CD4-positive, alpha-beta T cell (primary cell): ENCODE results near the gene ASTN2. TPM values are rescaled to one million over a fixed set of nuclear protein-coding genes. Genes with fewer than 3 reads are reported as not detected.

Experiments
- ATAC-seq: fragments of 200-7000 bp; cut with Tn5 transposase; one replicate; pipeline ENCODE4 v1.10.0; 2022; ENCODE audit warnings: mild to moderate bottlenecking; ENCODE audit not compliant: poor library complexity
- CTCF ChIA-PET: fragments of 350-600 bp; sonication (Branson Sonifier 250); formaldehyde crosslinking; loops from one replicate; lab custom pipeline; 2021; ENCODE audit warnings: antibody characterized with exemption, inconsistent platforms; lab: Charles Lee
- POLR2A ChIA-PET: fragments of 350-600 bp; sonication (Branson Sonifier 250); formaldehyde crosslinking; loops from one replicate; lab custom pipeline; 2021; ENCODE audit warnings: antibody characterized with exemption, inconsistent platforms; lab: Charles Lee
- DNase-seq, 14 experiments: peaks; one replicate each; pipeline ENCODE4 v3.0.0-alpha.2; 2013 to 2020; ENCODE audit warnings: mixed read lengths in 2 of 14
- H3K27ac ChIP-seq, 2 donors: one replicate each; pipeline versions ENCODE4 v1.5.1 to v1.7.0; 2013; ENCODE audit warnings: low read length in 2 of 2, low read depth in 1 of 2, mild to moderate bottlenecking in 1 of 2
- H3K27me3 ChIP-seq, 2 experiments: 1 replicate in 1 of 2; 2 replicates in 1 of 2; pipeline versions ENCODE4 v1.6.1 to v1.7.0; 2013; ENCODE audit warnings: low read length in 2 of 2, control low read depth in 1 of 2, mild to moderate bottlenecking in 1 of 2, moderate library complexity in 1 of 2; ENCODE audit not compliant: insufficient read depth in 2 of 2, control insufficient read depth in 1 of 2
- H3K36me3 ChIP-seq: one replicate; pipeline ENCODE4 v1.6.1; 2013; ENCODE audit warnings: low read length, control low read depth; ENCODE audit not compliant: insufficient read depth
- H3K4me1 ChIP-seq: one replicate; pipeline ENCODE4 v1.6.1; 2013; ENCODE audit warnings: low read length, control low read depth; ENCODE audit not compliant: insufficient read depth
- H3K4me3 ChIP-seq: one replicate; pipeline ENCODE4 v1.5.1; 2013; ENCODE audit warnings: mild to moderate bottlenecking, low read length, moderate library complexity
- H3K9me3 ChIP-seq, 2 experiments: 1 replicate in 1 of 2; 2 replicates in 1 of 2; pipeline versions ENCODE4 v1.6.1 to v1.7.0; 2013; ENCODE audit warnings: low read length in 2 of 2, mild to moderate bottlenecking in 2 of 2, control low read depth in 1 of 2, moderate library complexity in 1 of 2; ENCODE audit not compliant: control insufficient read depth in 1 of 2, insufficient read depth in 1 of 2
- H3K27ac Mint-ChIP-seq: one replicate; pipeline ENCODE4 v1.8.0; 2020; ENCODE audit warnings: mixed read lengths
- H3K27me3 Mint-ChIP-seq: one replicate; pipeline ENCODE4 v1.8.0; 2021; ENCODE audit warnings: mixed read lengths
- H3K36me3 Mint-ChIP-seq: one replicate; pipeline ENCODE4 v1.8.0; 2021; ENCODE audit warnings: low read depth, mixed read lengths
- H3K4me1 Mint-ChIP-seq: one replicate; pipeline ENCODE4 v1.8.0; 2021; ENCODE audit warnings: low read depth, mixed read lengths
- H3K4me3 Mint-ChIP-seq: one replicate; pipeline ENCODE4 v1.8.0; 2020; ENCODE audit warnings: mild to moderate bottlenecking, mixed read lengths
- H3K9me3 Mint-ChIP-seq: one replicate; pipeline ENCODE4 v1.8.0; 2020; ENCODE audit warnings: mixed read lengths
- CTCF ChIP-seq: fragments of 200-600 bp; IDR thresholded peaks from one replicate; pipeline ENCODE4 v1.8.0; 2022; ENCODE audit warnings: antibody characterized with exemption, mild to moderate bottlenecking
- intact Hi-C, 2 experiments: fragments of 100-400 bp; cut with DNase I in 1 of 2; cut with micrococcal nuclease in 1 of 2; formaldehyde crosslinking; loops; one replicate each; pipeline versions ENCODE4 v1.15.1 to v1.9.0; 2023 to 2025; cut with DNase I, micrococcal nuclease
- total RNA-seq, 174 experiments: library from RNA in 2 of 174; stranded (reverse) in 2 of 174; gene quantifications; one replicate each; pipeline ENCODE4 v1.2.3 and lab custom pipeline; 2021 to 2026

Gene ASTN2
- total RNA-seq, 2 experiments from 2014 or later = 2.3 to 2.4 TPM

- DNase-seq (no peak), ATAC-seq (no peak)
- ChIA-PET CTCF (no interaction called here), POLR2A (no interaction called here)
- Histone ChIP-seq H3K4me1 (no peaks in the 10 kb centered on the region), H3K27ac (no peak overlapping the region), H3K36me3 (no peaks in the 10 kb centered on the region), H3K9me3 (no peaks in the 10 kb centered on the region), H3K4me3 (no peak overlapping the region), H3K27me3 (no peaks in the 10 kb centered on the region)
- Mint-ChIP-seq H3K9me3 (peaks cover 4% of the 10 kb centered on the region), H3K27ac (no peak overlapping the region), H3K4me1 (no peaks in the 10 kb centered on the region), H3K36me3 (no peaks in the 10 kb centered on the region), H3K27me3 (no peaks in the 10 kb centered on the region), H3K4me3 (no peak overlapping the region)
- intact Hi-C loops = no loop called here
- no peak for TF ChIP-seq CTCF
Observed at GRCh38 chr9:117448066-117448465, 33.2 kb upstream of the ASTN2 start.

- Mint-ChIP-seq H3K27ac (no peak overlapping the region), H3K4me3 (no peak overlapping the region), H3K36me3 (no peaks in the 10 kb centered on the region), H3K9me3 (peaks cover 7% of the 10 kb centered on the region), H3K27me3 (no peaks in the 10 kb centered on the region), H3K4me1 (no peaks in the 10 kb centered on the region)
- Histone ChIP-seq H3K27me3 (no peaks in the 10 kb centered on the region), H3K36me3 (no peaks in the 10 kb centered on the region), H3K4me3 (no peak overlapping the region), H3K9me3 (no peaks in the 10 kb centered on the region), H3K4me1 (no peaks in the 10 kb centered on the region), H3K27ac (no peak overlapping the region)
- DNase-seq (no peak), ATAC-seq (no peak)
- CTCF ChIA-PET = no interaction called here
- POLR2A ChIA-PET = no interaction called here
- no peak for TF ChIP-seq CTCF
- intact Hi-C loops = no loop called here
Observed at GRCh38 chr9:117445631-117446030, 30.8 kb upstream of the ASTN2 start.

GRCh38 chr9:117444501-117444900 is 29.6 kb upstream of the ASTN2 start:
- H3K4me1 ChIP-seq = no peaks in the 10 kb centered on the region
- H3K27me3 ChIP-seq = no peaks in the 10 kb centered on the region
- CTCF ChIA-PET = no interaction called here
- Mint-ChIP-seq H3K36me3 (no peaks in the 10 kb centered on the region), H3K27me3 (no peaks in the 10 kb centered on the region), H3K4me1 (no peaks in the 10 kb centered on the region), H3K4me3 (no peak overlapping the region), H3K9me3 (peaks cover 8% of the 10 kb centered on the region), H3K27ac (no peak overlapping the region)
- no peaks in the 10 kb centered on the region for H3K36me3 ChIP-seq
- no peak for ATAC-seq
- H3K4me3 ChIP-seq = no peak overlapping the region
- H3K9me3 ChIP-seq = no peaks in the 10 kb centered on the region
- POLR2A ChIA-PET = no interaction called here
- no peak for TF ChIP-seq CTCF
- no peak overlapping the region for H3K27ac ChIP-seq
- intact Hi-C loops = no loop called here
- DNase-seq = no peak
